ENCODE results near the gene B3GNT8. TPM values are rescaled to one million over a fixed set of nuclear protein-coding genes. Genes with fewer than 3 reads are reported as not detected.

Gene B3GNT8
- total and polyA plus RNA-seq, 9 of the 15 experiments (the other 6 are each of a cell fraction or from before 2014, with no cell fraction given) = 0.11 to 2.9 (median 0.65) TPM; not detected in 2

GRCh38 chr19:41377977-41378709 lies 49.0 kb downstream of the B3GNT8 start (continued):
- TF ChIP-seq, protein P1, sequence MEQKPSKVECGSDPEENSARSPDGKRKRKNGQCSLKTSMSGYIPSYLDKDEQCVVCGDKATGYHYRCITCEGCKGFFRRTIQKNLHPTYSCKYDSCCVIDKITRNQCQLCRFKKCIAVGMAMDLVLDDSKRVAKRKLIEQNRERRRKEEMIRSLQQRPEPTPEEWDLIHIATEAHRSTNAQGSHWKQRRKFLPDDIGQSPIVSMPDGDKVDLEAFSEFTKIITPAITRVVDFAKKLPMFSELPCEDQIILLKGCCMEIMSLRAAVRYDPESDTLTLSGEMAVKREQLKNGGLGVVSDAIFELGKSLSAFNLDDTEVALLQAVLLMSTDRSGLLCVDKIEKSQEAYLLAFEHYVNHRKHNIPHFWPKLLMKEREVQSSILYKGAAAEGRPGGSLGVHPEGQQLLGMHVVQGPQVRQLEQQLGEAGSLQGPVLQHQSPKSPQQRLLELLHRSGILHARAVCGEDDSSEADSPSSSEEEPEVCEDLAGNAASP (IDR thresholded peaks at IDR 0.05) = no peak
- TF ChIP-seq ZBTB8A (IDR thresholded peaks at IDR 0.05; ENCODE audit: partially characterized antibody) (no peak), E2F6 (IDR thresholded peaks at IDR 0.05; ENCODE audit: borderline replicate concordance in 1 of 2, extremely low read depth in 1 of 2, insufficient read depth in 1 of 2, insufficient read length in 1 of 2, low read depth in 1 of 2, low read length in 1 of 2, poor library complexity in 1 of 2, severe bottlenecking in 1 of 2) (no peak), SP1 (CRISPR knock-in tag; IDR thresholded peaks at IDR 0.05) (no peak), MAFG (tag; conservative IDR thresholded peaks at IDR 0.05) (no peak), SMAD1 (IDR thresholded peaks at IDR 0.05; ENCODE audit: low read depth, low read length, partially characterized antibody) (no peak), ZNF384 (IDR thresholded peaks at IDR 0.05; ENCODE audit: low read depth, low read length) (no peak), BCOR (IDR thresholded peaks at IDR 0.05) (peak; percentile 25; the same call in 1 of the 2 replicates), RFX1 (IDR thresholded peaks at IDR 0.05) (no peak), ZC3H11A (IDR thresholded peaks at IDR 0.05; ENCODE audit: low read depth, low read length) (no peak), ZNF408 (CRISPR knock-in tag; IDR thresholded peaks at IDR 0.05; ENCODE audit: low read depth) (no peak), CTCF (IDR thresholded peaks at IDR 0.05 in 2 of 3, conservative IDR thresholded peaks at IDR 0.05 in 1 of 3; ENCODE audit: insufficient read depth in 2 of 3, low read depth in 1 of 3, low read length in 3 of 3) (peak in 2 of 3 experiments; percentile 59 to 98; a peak in 4 of 6 replicates)
- TF ChIP-seq, protein P2, sequence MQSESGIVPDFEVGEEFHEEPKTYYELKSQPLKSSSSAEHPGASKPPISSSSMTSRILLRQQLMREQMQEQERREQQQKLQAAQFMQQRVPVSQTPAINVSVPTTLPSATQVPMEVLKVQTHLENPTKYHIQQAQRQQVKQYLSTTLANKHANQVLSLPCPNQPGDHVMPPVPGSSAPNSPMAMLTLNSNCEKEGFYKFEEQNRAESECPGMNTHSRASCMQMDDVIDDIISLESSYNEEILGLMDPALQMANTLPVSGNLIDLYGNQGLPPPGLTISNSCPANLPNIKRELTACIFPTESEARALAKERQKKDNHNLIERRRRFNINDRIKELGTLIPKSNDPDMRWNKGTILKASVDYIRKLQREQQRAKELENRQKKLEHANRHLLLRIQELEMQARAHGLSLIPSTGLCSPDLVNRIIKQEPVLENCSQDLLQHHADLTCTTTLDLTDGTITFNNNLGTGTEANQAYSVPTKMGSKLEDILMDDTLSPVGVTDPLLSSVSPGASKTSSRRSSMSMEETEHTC (IDR thresholded peaks at IDR 0.05) = no peak
- TF ChIP-seq, protein P3, sequence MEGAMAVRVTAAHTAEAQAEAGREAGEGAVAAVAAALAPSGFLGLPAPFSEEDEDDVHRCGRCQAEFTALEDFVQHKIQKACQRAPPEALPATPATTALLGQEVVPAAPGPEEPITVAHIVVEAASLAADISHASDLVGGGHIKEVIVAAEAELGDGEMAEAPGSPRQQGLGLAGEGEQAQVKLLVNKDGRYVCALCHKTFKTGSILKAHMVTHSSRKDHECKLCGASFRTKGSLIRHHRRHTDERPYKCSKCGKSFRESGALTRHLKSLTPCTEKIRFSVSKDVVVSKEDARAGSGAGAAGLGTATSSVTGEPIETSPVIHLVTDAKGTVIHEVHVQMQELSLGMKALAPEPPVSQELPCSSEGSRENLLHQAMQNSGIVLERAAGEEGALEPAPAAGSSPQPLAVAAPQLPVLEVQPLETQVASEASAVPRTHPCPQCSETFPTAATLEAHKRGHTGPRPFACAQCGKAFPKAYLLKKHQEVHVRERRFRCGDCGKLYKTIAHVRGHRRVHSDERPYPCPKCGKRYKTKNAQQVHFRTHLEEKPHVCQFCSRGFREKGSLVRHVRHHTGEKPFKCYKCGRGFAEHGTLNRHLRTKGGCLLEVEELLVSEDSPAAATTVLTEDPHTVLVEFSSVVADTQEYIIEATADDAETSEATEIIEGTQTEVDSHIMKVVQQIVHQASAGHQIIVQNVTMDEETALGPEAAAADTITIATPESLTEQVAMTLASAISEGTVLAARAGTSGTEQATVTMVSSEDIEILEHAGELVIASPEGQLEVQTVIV (CRISPR knock-in tag; IDR thresholded peaks at IDR 0.05; ENCODE audit: borderline replicate concordance) = no peak

Measured in K562 (cell line).